Smooth muscle cell (in vitro differentiated cells): ENCODE results near the gene NKAIN4. TPM values are rescaled to one million over a fixed set of nuclear protein-coding genes. Genes with fewer than 3 reads are reported as not detected.
A peak's percentile ranks its signal among the peaks of the same experiment; 100 is the strongest.

Experiments used
- DNase-seq: peaks from one replicate; lab custom pipeline; 2025; ENCODE audit not compliant: unreplicated experiment; lab: John Stamatoyannopoulos, UW
- H2AFZ ChIP-seq: fragments of 200-600 bp; sonication (generic); 2 replicates; pipeline ENCODE4 v1.6.0; 2016; ENCODE audit warnings: antibody characterized with exemption, low read depth, mild to moderate bottlenecking
- H3F3A ChIP-seq: fragments of 200-600 bp; sonication (generic); 2 replicates; pipeline ENCODE4 v1.6.0; 2017; ENCODE audit warnings: antibody characterized with exemption, low read depth
- H3K27ac ChIP-seq: fragments of 200-600 bp; sonication (generic); 2 replicates; pipeline ENCODE4 v1.5.1; 2016; ENCODE audit warnings: low read depth, mild to moderate bottlenecking
- H3K27me3 ChIP-seq: fragments of 200-600 bp; sonication (generic); 2 replicates; pipeline ENCODE4 v1.6.1; 2016; ENCODE audit warnings: low read depth, mild to moderate bottlenecking
- H3K36me3 ChIP-seq: fragments of 200-600 bp; sonication (generic); 2 replicates; pipeline ENCODE4 v1.5.1; 2016; ENCODE audit warnings: low read depth
- H3K4me1 ChIP-seq: fragments of 200-600 bp; sonication (generic); 2 replicates; pipeline ENCODE4 v1.5.1; 2016; ENCODE audit warnings: low read depth
- H3K4me2 ChIP-seq: fragments of 200-600 bp; sonication (generic); 2 replicates; pipeline ENCODE4 v1.6.0; 2016; ENCODE audit warnings: mild to moderate bottlenecking
- H3K4me3 ChIP-seq: fragments of 200-600 bp; sonication (generic); 2 replicates; pipeline ENCODE4 v1.5.1; 2016; ENCODE audit warnings: mild to moderate bottlenecking
- H3K79me2 ChIP-seq: fragments of 200-600 bp; sonication (generic); 2 replicates; pipeline ENCODE4 v1.6.0; 2016; ENCODE audit warnings: low read depth, mild to moderate bottlenecking
- H3K9ac ChIP-seq: fragments of 200-600 bp; sonication (generic); 2 replicates; pipeline ENCODE4 v1.6.0; 2016; ENCODE audit warnings: low read depth
- H3K9me3 ChIP-seq: fragments of 200-600 bp; sonication (generic); replicated peaks from 2 replicates; pipeline ENCODE4 v1.5.1; 2016; ENCODE audit warnings: low read depth
- H4K20me1 ChIP-seq: fragments of 200-600 bp; sonication (generic); 2 replicates; pipeline ENCODE4 v1.6.0; 2016; ENCODE audit warnings: low read depth
- WGBS: methylation state at CpG from one replicate; pipeline ENCODE4 v1.1.7; 2016; ENCODE audit warnings: low lambda C conversion rate; 5-methylcytosine and 5-hydroxymethylcytosine counted together
- polyA plus RNA-seq: library from polyadenylated mRNA; unstranded; fragments of >200 nt; fragmentation: Nextera tagmentation; extraction: Ambion mirVana; gene quantifications from 2 replicates; pipeline ENCODE4 v1.2.1, GENCODE V29; 2016
- total RNA-seq: library from RNA; depleted of rRNA; stranded (reverse); fragments of >200 nt; gene quantifications from 2 replicates; pipeline ENCODE4 v1.2.3, GENCODE V29; 2014
- TF ChIP-seq, protein P1 (sequence below): fragments of 200-600 bp; sonication (generic); IDR thresholded peaks from 2 replicates; pipeline ENCODE4 v1.5.1; 2017; ENCODE audit warnings: borderline replicate concordance, mild to moderate bottlenecking, antibody characterized with exemption; ENCODE audit not compliant: insufficient read depth, poor library complexity, severe bottlenecking

Gene NKAIN4
- total and polyA plus RNA-seq, 2 experiments from 2014 or later: 19.8 to 50.0 TPM

GRCh38 chr20:63273059-63273579 is 18.9 kb upstream of the NKAIN4 start:
- peaks cover 67% of the 10 kb centered on the region for H3K79me2 ChIP-seq
- TF ChIP-seq, protein P1, sequence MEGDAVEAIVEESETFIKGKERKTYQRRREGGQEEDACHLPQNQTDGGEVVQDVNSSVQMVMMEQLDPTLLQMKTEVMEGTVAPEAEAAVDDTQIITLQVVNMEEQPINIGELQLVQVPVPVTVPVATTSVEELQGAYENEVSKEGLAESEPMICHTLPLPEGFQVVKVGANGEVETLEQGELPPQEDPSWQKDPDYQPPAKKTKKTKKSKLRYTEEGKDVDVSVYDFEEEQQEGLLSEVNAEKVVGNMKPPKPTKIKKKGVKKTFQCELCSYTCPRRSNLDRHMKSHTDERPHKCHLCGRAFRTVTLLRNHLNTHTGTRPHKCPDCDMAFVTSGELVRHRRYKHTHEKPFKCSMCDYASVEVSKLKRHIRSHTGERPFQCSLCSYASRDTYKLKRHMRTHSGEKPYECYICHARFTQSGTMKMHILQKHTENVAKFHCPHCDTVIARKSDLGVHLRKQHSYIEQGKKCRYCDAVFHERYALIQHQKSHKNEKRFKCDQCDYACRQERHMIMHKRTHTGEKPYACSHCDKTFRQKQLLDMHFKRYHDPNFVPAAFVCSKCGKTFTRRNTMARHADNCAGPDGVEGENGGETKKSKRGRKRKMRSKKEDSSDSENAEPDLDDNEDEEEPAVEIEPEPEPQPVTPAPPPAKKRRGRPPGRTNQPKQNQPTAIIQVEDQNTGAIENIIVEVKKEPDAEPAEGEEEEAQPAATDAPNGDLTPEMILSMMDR: no peak
- peak overlapping the region; percentile 95 for H3K27ac ChIP-seq
- H3K9ac ChIP-seq: peak overlapping the region; percentile 99
- DNase-seq: no peak
- H3K27me3 ChIP-seq: no peaks in the 10 kb centered on the region
- peak overlapping the region; percentile 99 for H3K4me2 ChIP-seq
- no peaks in the 10 kb centered on the region for H3K36me3 ChIP-seq
- no peaks in the 10 kb centered on the region for H3K9me3 ChIP-seq
- H3K4me3 ChIP-seq: peak overlapping the region; percentile 97
- peaks cover 19% of the 10 kb centered on the region for H3K4me1 ChIP-seq
- peaks cover 50% of the 10 kb centered on the region for H4K20me1 ChIP-seq
- H3F3A ChIP-seq: peaks cover 5% of the 10 kb centered on the region
- under 1% methylated on average over 19 of the region's 37 CpGs for WGBS
- H2AFZ ChIP-seq: no peak overlapping the region

GRCh38 chr20:63272105-63273058 is 18.1 kb upstream of the NKAIN4 start, which contains the start of gene ARFGAP1:
Gene ARFGAP1 (plus strand): TSS chr20:63272813. CDS start chr20:63275581, 2,768 bp downstream.
- no peaks in the 10 kb centered on the region for H3K27me3 ChIP-seq
- H3F3A ChIP-seq: peaks cover 8% of the 10 kb centered on the region
- H4K20me1 ChIP-seq: peaks cover 43% of the 10 kb centered on the region
- peak; percentile 52 for DNase-seq
- H3K9me3 ChIP-seq: no peaks in the 10 kb centered on the region
- peak within 1 kb of the TSS; percentile 95 for H3K27ac ChIP-seq
- H3K4me2 ChIP-seq: peak within 1 kb of the TSS; percentile 99
- H3K79me2 ChIP-seq: peaks cover 60% of the 10 kb centered on the region
- H2AFZ ChIP-seq: no peak within 1 kb of the TSS
- H3K9ac ChIP-seq: peak within 1 kb of the TSS; percentile 99
- TF ChIP-seq, protein P1: no peak
- peaks cover 23% of the 10 kb centered on the region for H3K4me1 ChIP-seq
- WGBS: 4% methylated on average over 31 of the region's 97 CpGs
- H3K36me3 ChIP-seq: no peaks in the 10 kb centered on the region
- H3K4me3 ChIP-seq: peak within 1 kb of the TSS; percentile 97

DNA sequence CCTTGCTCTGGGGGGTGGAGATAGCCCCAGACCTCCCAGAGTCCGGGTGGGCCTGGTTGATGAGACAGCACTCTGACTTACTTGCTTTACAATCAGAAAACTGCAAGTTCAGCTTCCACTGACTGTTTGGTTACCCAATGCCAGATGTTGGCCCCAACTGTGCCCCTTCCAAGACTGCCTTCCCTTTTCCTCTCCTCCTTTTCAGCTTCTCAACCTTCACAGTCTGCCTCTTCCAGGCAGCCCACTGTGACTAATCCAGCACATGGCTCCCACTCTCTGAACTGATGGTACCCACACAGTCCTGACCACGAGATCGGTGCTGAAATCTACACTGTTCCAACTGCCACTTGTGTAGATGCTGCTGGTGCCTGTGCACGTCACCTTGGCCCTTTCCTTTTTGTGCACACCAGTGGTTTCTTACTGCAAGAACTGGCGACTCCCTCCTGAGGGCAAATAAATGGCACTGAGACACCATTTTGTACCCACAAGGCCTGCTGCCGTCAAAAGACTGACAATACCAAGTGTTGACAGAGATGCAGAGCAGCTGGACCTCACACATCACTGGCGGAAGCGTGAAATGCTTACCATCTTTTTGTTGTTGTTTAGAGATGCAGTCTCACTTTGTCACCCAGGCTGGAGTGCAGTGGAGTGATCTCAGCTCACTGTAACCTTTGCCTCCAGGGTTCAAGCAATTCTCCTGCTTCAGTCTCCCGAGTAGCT is 16.5 kb upstream of the NKAIN4 start:
- TF ChIP-seq, protein P1: no peak
- WGBS: 89% methylated on average over 9 of the region's 9 CpGs
- Histone ChIP-seq H3K27me3 (no peaks in the 10 kb centered on the region), H3K4me3 (no peak overlapping the region), H3K36me3 (no peaks in the 10 kb centered on the region), H3K9ac (no peak overlapping the region), H3K4me2 (no peak overlapping the region), H3K9me3 (no peaks in the 10 kb centered on the region), H3K4me1 (peaks cover 23% of the 10 kb centered on the region), H2AFZ (no peak overlapping the region), H4K20me1 (peaks cover 27% of the 10 kb centered on the region), H3K27ac (no peak overlapping the region), H3F3A (peaks cover 9% of the 10 kb centered on the region), H3K79me2 (peaks cover 44% of the 10 kb centered on the region)
- no peak for DNase-seq
